Fibroblast of lung (primary cell): ENCODE measurements around the gene GNAT3. TPM values are rescaled to one million over a fixed set of nuclear protein-coding genes. Genes with fewer than 3 reads are reported as not detected.

Experiments used
- DNase-seq, 2 donors: peaks; one replicate each; pipeline versions ENCODE4 v3.0.0 to v3.0.0-alpha.2; 2010; ENCODE audit warnings: low read depth in 2 of 2
- H2AFZ ChIP-seq: 2 replicates; pipeline ENCODE4 v1.5.1; 2012; ENCODE audit warnings: low read length, control low read depth, inconsistent platforms
- H3K27ac ChIP-seq: 2 replicates; pipeline ENCODE4 v1.5.1; 2011; ENCODE audit warnings: low read length, control low read depth; ENCODE audit not compliant: insufficient read depth
- H3K27me3 ChIP-seq: 2 replicates; pipeline ENCODE4 v1.5.1; 2011; ENCODE audit warnings: mild to moderate bottlenecking, low read length; ENCODE audit not compliant: control insufficient read depth, insufficient read depth
- H3K36me3 ChIP-seq: 2 replicates; pipeline ENCODE4 v1.5.1; 2011; ENCODE audit warnings: low read length; ENCODE audit not compliant: control insufficient read depth, insufficient read depth
- H3K4me1 ChIP-seq: 2 replicates; pipeline ENCODE4 v1.5.1; 2011; ENCODE audit warnings: low read length; ENCODE audit not compliant: control insufficient read depth, insufficient read depth; ENCODE audit errors: extremely low read depth
- H3K4me2 ChIP-seq: 2 replicates; pipeline ENCODE4 v1.5.1; 2011; ENCODE audit warnings: low read length, control low read depth; ENCODE audit not compliant: insufficient read depth; ENCODE audit errors: extremely low read depth
- H3K4me3 ChIP-seq, 4 experiments: fragments of 200-600 bp in 1 of 4; sonication (generic) in 1 of 4; replicated peaks in 1 of 4; 2 replicates each; pipeline ENCODE4 v1.5.1; 2011 to 2016; ENCODE audit warnings: low read length in 4 of 4, low read depth in 3 of 4, mild to moderate bottlenecking in 3 of 4, control low read depth in 2 of 4, inconsistent platforms in 1 of 4, mixed read lengths in 1 of 4; ENCODE audit not compliant: insufficient read depth in 1 of 4; ENCODE audit errors: control extremely low read depth in 1 of 4
- H3K79me2 ChIP-seq: 2 replicates; pipeline ENCODE4 v1.5.1; 2012; ENCODE audit warnings: mild to moderate bottlenecking, low read length, inconsistent platforms; ENCODE audit not compliant: control insufficient read depth, insufficient read depth
- H3K9ac ChIP-seq: 2 replicates; pipeline ENCODE4 v1.5.1; 2011; ENCODE audit warnings: mild to moderate bottlenecking, low read length, control low read depth; ENCODE audit not compliant: insufficient read depth
- H3K9me3 ChIP-seq: 2 replicates; pipeline ENCODE4 v1.5.1; 2012; ENCODE audit warnings: low read depth, low read length; ENCODE audit not compliant: control insufficient read depth, insufficient read depth
- H4K20me1 ChIP-seq: 2 replicates; pipeline ENCODE4 v1.5.1; 2011; ENCODE audit warnings: low read length; ENCODE audit not compliant: control insufficient read depth, insufficient read depth; ENCODE audit errors: extremely low read depth
- EZH2 ChIP-seq: IDR thresholded peaks from 2 replicates; pipeline ENCODE4 v1.5.1; 2012; ENCODE audit warnings: low read length, control low read depth, mild to moderate bottlenecking; ENCODE audit errors: missing control alignments
- polyA plus RNA-seq, 2 donors: library from polyadenylated mRNA; depleted of rRNA in 1 of 2; stranded (reverse) in 1 of 2; unstranded in 1 of 2; fragments of >200 nt; gene quantifications; 2 replicates each; pipeline ENCODE4 v1.2.1, GENCODE V29; 2011 to 2012; ENCODE audit warnings: missing spikeins in 1 of 2
- total RNA-seq: library from RNA; depleted of rRNA; stranded (reverse); fragments of >200 nt; gene quantifications from 2 replicates; pipeline ENCODE4 v1.2.1, GENCODE V29; 2014
- TF ChIP-seq, protein P1 (sequence below), 2 donors: IDR thresholded peaks in 1 of 2; conservative IDR thresholded peaks in 1 of 2; 1 replicate in 1 of 2; 2 replicates in 1 of 2; pipeline ENCODE4 v1.5.1; 2011 to 2012; ENCODE audit warnings: low read length in 2 of 2, control low read depth in 1 of 2, inconsistent platforms in 1 of 2, low read depth in 1 of 2, mild to moderate bottlenecking in 1 of 2

GNAT3 gene
- total and polyA plus RNA-seq, 2 donors (not counting 1 experiment from before 2014, with no cell fraction given): not detected

DNA sequence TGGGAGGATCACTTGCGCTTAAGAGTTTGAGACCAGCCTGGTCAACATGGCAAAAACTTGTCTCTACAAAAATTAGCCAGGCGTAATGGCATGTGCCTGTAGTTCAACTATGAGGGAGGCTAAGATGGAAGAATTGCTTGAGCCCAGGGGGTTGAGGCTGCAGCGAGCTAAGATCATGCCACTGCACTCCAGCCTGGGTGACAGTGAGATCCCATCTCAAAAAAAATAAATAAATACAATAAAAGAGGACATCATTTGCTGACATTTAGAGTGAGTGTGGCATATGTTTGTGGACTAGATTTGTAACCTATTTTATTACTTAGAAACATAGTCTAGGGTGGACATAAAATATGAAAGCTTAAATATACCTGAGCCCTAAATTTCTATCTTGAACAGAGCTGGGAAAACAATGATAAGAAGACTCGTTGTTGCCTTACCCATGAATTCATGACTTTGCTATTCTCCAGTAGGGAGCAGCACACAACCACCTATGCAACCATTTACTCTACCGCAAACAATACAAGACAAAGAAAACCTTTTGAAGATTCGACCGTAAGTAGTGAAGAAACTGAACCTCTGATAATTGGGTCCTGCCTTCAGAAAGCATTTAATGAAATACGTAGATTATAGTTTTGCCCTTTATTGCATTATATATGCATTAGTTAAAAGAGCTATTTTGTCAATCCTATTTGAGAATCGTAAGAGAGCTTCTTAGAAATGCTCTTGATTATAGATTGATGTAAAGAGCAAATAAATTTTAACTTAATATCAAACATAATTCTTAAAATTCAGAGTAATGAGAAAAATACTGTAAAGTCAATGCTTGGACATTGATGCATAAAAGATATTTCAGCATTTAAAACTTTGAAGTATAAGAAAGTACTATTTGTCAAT lies 83.5 kb downstream of the GNAT3 start:
- H3K9me3 ChIP-seq: no peaks in the 10 kb centered on the region
- no peaks in the 10 kb centered on the region for H3K36me3 ChIP-seq
- no peak overlapping the region for H3K4me2 ChIP-seq
- H4K20me1 ChIP-seq: no peaks in the 10 kb centered on the region
- no peaks in the 10 kb centered on the region for H3K4me1 ChIP-seq
- no peak overlapping the region for H3K4me3 ChIP-seq
- H3K27me3 ChIP-seq: no peaks in the 10 kb centered on the region
- H3K79me2 ChIP-seq: no peaks in the 10 kb centered on the region
- H2AFZ ChIP-seq: no peak overlapping the region
- H3K27ac ChIP-seq: no peak overlapping the region
- peak; percentile 64 to 82 for DNase-seq
- no peak overlapping the region for H3K9ac ChIP-seq
- TF ChIP-seq EZH2: no peak
- TF ChIP-seq, protein P1, sequence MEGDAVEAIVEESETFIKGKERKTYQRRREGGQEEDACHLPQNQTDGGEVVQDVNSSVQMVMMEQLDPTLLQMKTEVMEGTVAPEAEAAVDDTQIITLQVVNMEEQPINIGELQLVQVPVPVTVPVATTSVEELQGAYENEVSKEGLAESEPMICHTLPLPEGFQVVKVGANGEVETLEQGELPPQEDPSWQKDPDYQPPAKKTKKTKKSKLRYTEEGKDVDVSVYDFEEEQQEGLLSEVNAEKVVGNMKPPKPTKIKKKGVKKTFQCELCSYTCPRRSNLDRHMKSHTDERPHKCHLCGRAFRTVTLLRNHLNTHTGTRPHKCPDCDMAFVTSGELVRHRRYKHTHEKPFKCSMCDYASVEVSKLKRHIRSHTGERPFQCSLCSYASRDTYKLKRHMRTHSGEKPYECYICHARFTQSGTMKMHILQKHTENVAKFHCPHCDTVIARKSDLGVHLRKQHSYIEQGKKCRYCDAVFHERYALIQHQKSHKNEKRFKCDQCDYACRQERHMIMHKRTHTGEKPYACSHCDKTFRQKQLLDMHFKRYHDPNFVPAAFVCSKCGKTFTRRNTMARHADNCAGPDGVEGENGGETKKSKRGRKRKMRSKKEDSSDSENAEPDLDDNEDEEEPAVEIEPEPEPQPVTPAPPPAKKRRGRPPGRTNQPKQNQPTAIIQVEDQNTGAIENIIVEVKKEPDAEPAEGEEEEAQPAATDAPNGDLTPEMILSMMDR (conservative IDR thresholded peaks at IDR 0.05 in 1 of 2, IDR thresholded peaks at IDR 0.05 in 1 of 2; ENCODE audit: low read depth in 1 of 2, low read length in 2 of 2): peak; percentile 70 to 74

DNA sequence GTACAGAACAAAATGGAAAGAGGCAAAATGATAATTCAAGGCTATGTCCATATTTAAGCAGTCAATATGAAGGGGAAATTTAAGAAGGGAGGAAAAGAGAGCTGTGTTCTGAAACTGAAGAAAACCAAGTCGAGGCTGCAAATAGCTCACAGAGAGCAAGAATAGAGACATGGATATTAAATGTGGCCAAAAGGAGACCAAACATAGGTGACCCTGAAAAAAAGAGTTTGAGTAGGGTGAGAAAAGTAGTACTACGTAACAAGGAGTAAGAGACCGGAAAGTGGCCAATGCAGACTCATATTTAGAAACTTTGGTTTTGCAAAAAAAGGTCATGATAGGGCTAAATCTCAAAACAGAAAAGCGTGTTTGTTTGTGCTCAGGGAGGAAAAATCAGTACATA lies 84.6 kb downstream of the GNAT3 start:
- Histone ChIP-seq H3K4me3 (no peak overlapping the region), H3K36me3 (no peaks in the 10 kb centered on the region), H2AFZ (no peak overlapping the region), H3K4me1 (no peaks in the 10 kb centered on the region), H4K20me1 (no peaks in the 10 kb centered on the region), H3K27ac (no peak overlapping the region), H3K9me3 (no peaks in the 10 kb centered on the region), H3K4me2 (no peak overlapping the region), H3K9ac (no peak overlapping the region), H3K79me2 (no peaks in the 10 kb centered on the region), H3K27me3 (no peaks in the 10 kb centered on the region)
- TF ChIP-seq EZH2: no peak
- TF ChIP-seq, protein P1 (conservative IDR thresholded peaks at IDR 0.05 in 1 of 2, IDR thresholded peaks at IDR 0.05 in 1 of 2; ENCODE audit: low read depth in 1 of 2, low read length in 2 of 2): no peak
- no peak for DNase-seq

DNA sequence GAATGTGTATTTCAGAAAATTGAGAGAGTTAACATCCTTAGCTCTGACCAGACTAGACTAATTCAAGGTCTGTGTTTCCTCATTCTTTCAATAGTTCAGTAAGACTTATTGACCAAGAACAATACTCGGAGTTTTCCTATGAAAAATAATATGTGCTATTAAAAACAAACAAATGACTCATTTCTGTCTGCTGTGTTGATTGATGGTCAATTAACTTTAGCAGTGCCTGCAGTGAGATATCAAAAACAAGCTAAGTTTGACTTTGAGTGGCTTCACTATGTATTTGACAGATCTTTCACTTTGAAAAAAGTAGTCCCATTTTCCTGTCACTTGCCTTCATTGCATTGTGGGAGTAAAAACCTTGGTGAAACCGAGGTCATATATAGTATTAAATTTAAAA lies 91.0 kb downstream of the GNAT3 start:
- TF ChIP-seq, protein P1 (conservative IDR thresholded peaks at IDR 0.05 in 1 of 2, IDR thresholded peaks at IDR 0.05 in 1 of 2; ENCODE audit: low read depth in 1 of 2, low read length in 2 of 2): no peak
- no peak for TF ChIP-seq EZH2
- H3K27me3 ChIP-seq: no peaks in the 10 kb centered on the region
- no peak overlapping the region for H3K4me3 ChIP-seq
- H3K36me3 ChIP-seq: no peaks in the 10 kb centered on the region
- H3K4me2 ChIP-seq: no peak overlapping the region
- H4K20me1 ChIP-seq: no peaks in the 10 kb centered on the region
- no peaks in the 10 kb centered on the region for H3K9me3 ChIP-seq
- no peaks in the 10 kb centered on the region for H3K4me1 ChIP-seq
- no peak overlapping the region for H2AFZ ChIP-seq
- no peak overlapping the region for H3K27ac ChIP-seq
- H3K79me2 ChIP-seq: no peaks in the 10 kb centered on the region
- no peak for DNase-seq
- no peak overlapping the region for H3K9ac ChIP-seq
